Thoracic aorta endothelial cell (primary cell): ENCODE results near the gene UNC13C. TPM values are rescaled to one million over a fixed set of nuclear protein-coding genes. Genes with fewer than 3 reads are reported as not detected.

ENCODE experiments used
- total RNA-seq: library from RNA; depleted of rRNA; stranded (reverse); fragments of >200 nt; gene quantifications from 2 replicates; pipeline ENCODE4 v1.2.3, GENCODE V29; 2012

UNC13C gene
- under 0.01 TPM in 1 of 2 replicates, not detected in the other for total RNA-seq

DNA sequence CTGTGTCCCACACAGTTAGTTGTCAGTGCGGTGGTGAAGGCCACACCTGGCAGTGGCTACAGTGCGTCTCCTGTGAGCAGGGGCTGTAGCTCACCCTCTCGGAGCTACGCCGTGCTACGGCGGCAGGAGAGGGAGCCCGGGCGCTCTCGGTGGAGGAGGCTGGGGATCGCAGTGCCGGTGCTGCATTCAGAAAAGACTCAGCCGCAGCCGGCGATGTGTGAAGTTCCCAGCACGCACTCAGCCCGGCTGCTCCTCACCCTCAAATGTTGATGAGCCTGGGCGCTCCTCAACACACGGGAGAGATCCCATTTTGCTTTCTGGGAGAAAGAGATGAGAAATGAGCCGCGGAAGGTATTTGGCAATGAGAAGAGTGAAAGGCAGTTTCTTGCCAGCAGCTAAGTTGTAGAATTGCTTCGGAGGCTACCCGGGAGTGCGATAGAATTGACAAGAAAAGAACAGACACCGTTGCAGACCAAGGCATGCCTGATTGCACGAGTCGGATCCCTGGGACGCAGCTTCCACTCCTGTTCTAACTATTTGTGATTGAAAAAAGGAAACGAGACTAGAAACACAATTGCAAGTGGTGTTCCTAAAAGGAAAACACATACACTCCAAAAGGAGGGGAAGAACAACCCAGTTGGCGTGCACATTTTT, at the start of gene UNC13C:
Gene UNC13C (plus strand): TSS at position 189 of the 654 bp plus-strand sequence. CDS start 34,463 bp downstream, outside the sequence.

Other genes with a start within 250 kb of the UNC13C start
- not detected in 2 replicates for gene WDR72, start 218.8 kb upstream of the UNC13C start, total RNA-seq